ENCODE results near the gene PIK3R5. TPM values are rescaled to one million over a fixed set of nuclear protein-coding genes. Genes with fewer than 3 reads are reported as not detected.
A peak's percentile ranks its signal among the peaks of the same experiment; 100 is the strongest.

The PIK3R5 gene
- total RNA-seq, 6 donors from 2014 or later: 22.3 to 175 (median 49.8) TPM

DNA sequence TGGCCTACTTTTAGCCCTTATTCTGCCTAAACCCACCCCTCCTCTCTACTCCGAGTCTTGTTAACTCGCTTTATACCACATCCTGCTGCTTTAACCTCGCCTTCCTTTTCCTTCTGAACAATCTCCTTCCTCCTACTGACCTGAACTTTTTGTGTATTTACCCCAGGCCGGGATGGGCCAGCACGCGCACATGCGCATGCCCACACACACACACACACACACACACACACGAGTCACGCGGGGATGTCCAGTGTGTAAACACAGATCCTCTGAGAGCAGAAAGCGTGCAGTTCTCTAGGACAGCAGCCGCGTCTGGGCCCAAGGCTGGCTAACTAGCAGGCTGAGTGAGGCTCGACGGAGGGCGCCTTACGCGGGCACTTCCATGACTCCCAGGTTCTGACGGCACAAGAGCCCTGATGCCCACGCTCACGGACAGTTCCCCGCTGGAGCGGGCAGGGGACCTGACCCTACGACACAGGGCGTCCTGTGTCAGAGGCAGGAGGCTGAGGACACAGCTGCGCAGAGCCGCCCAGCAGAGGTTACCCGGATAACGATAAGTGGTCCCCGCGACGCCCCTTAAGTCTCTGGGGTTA lies 610 bp downstream of the PIK3R5 start:
- peak overlapping the region; percentile 81 to 97 (median 88) for H3K27ac ChIP-seq
- H3K4me3 ChIP-seq: peak overlapping the region; percentile 18 to 64 (median 58)
- ATAC-seq (ENCODE audit: low FRiP score in 2 of 2) (peak; percentile 53 to 67), DNase-seq (no peak)
- no peaks in the 10 kb centered on the region for H3K9me3 ChIP-seq
- H3K4me1 ChIP-seq: peaks cover 0 to 17% (median 7%) of the 10 kb centered on the region in 4 donors
- peaks cover 0 to 17% (median 8%) of the 10 kb centered on the region in 4 donors for H3K27me3 ChIP-seq
- H3K36me3 ChIP-seq: no peaks in the 10 kb centered on the region
- TF ChIP-seq POLR2AphosphoS5 (IDR thresholded peaks at IDR 0.05): no peak
- no peak for TF ChIP-seq POLR2A (IDR thresholded peaks at IDR 0.05)
- TF ChIP-seq, protein P1, sequence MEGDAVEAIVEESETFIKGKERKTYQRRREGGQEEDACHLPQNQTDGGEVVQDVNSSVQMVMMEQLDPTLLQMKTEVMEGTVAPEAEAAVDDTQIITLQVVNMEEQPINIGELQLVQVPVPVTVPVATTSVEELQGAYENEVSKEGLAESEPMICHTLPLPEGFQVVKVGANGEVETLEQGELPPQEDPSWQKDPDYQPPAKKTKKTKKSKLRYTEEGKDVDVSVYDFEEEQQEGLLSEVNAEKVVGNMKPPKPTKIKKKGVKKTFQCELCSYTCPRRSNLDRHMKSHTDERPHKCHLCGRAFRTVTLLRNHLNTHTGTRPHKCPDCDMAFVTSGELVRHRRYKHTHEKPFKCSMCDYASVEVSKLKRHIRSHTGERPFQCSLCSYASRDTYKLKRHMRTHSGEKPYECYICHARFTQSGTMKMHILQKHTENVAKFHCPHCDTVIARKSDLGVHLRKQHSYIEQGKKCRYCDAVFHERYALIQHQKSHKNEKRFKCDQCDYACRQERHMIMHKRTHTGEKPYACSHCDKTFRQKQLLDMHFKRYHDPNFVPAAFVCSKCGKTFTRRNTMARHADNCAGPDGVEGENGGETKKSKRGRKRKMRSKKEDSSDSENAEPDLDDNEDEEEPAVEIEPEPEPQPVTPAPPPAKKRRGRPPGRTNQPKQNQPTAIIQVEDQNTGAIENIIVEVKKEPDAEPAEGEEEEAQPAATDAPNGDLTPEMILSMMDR (IDR thresholded peaks at IDR 0.05): no peak
- no peak for TF ChIP-seq EP300 (IDR thresholded peaks at IDR 0.05)
- WGBS, 2 donors: 13 to 22% methylated on average over 8 to 26 of the region's 32 CpGs

GRCh38 chr17:8963647-8964258 lies 1.8 kb downstream of the PIK3R5 start:
- no peak for ATAC-seq (ENCODE audit: low FRiP score in 2 of 2)
- Histone ChIP-seq H3K27ac (peak overlapping the region in 2 of 4 donors; percentile 93 to 97), H3K4me3 (peak overlapping the region in 3 of 4 donors; percentile 53 to 64 (median 62)), H3K9me3 (no peaks in the 10 kb centered on the region), H3K27me3 (peaks cover 0 to 17% (median 8%) of the 10 kb centered on the region in 4 donors), H3K36me3 (no peaks in the 10 kb centered on the region), H3K4me1 (peaks cover 0 to 20% (median 7%) of the 10 kb centered on the region in 4 donors)
- 66 to 79% methylated on average over 13 of the region's 13 CpGs for WGBS, 2 donors
- no peak for DNase-seq
- TF ChIP-seq POLR2A (IDR thresholded peaks at IDR 0.05) (peak in 1 of 4 donors; percentile 15), EP300 (IDR thresholded peaks at IDR 0.05) (no peak)

GRCh38 chr17:8963014-8963413 lies 2.5 kb downstream of the PIK3R5 start:
- TF ChIP-seq, protein P1 (IDR thresholded peaks at IDR 0.05): no peak
- peaks cover 0 to 20% (median 7%) of the 10 kb centered on the region in 4 donors for H3K4me1 ChIP-seq
- H3K9me3 ChIP-seq: no peaks in the 10 kb centered on the region
- H3K27me3 ChIP-seq: peaks cover 0 to 17% (median 8%) of the 10 kb centered on the region in 4 donors
- 86 to 89% methylated on average over 3 of the region's 3 CpGs for WGBS, 2 donors
- no peaks in the 10 kb centered on the region for H3K36me3 ChIP-seq
- peak overlapping the region in 2 of 4 donors; percentile 53 to 64 for H3K4me3 ChIP-seq
- peak overlapping the region in 2 of 4 donors; percentile 93 to 97 for H3K27ac ChIP-seq
- ATAC-seq (ENCODE audit: low FRiP score in 2 of 2) (no peak), DNase-seq (no peak)

- Histone ChIP-seq H3K4me3 (peak overlapping the region in 1 of 4 donors; percentile 1), H3K27me3 (peaks cover 0 to 17% (median 8%) of the 10 kb centered on the region in 4 donors), H3K36me3 (no peaks in the 10 kb centered on the region), H3K9me3 (no peaks in the 10 kb centered on the region), H3K27ac (no peak overlapping the region), H3K4me1 (peaks cover 0 to 25% (median 7%) of the 10 kb centered on the region in 4 donors)
- WGBS, 2 donors: 83 to 87% methylated on average over 5 of the region's 5 CpGs
- ATAC-seq (ENCODE audit: low FRiP score in 2 of 2) (no peak), DNase-seq (no peak)
- no peak for TF ChIP-seq POLR2AphosphoS5 (IDR thresholded peaks at IDR 0.05)
- no peak for TF ChIP-seq POLR2A (IDR thresholded peaks at IDR 0.05)
- TF ChIP-seq EP300 (IDR thresholded peaks at IDR 0.05): no peak
- TF ChIP-seq, protein P1 (IDR thresholded peaks at IDR 0.05): no peak
Measured at GRCh38 chr17:8961829-8962228, 3.7 kb downstream of the PIK3R5 start.

GRCh38 chr17:8960325-8961140 lies 5.0 kb downstream of the PIK3R5 start:
- ATAC-seq (ENCODE audit: low FRiP score in 2 of 2) (no peak), DNase-seq (no peak)
- TF ChIP-seq, protein P1 (IDR thresholded peaks at IDR 0.05): no peak
- TF ChIP-seq POLR2A (IDR thresholded peaks at IDR 0.05) (no peak), EP300 (IDR thresholded peaks at IDR 0.05) (no peak), POLR2AphosphoS5 (IDR thresholded peaks at IDR 0.05) (no peak)
- no peaks in the 10 kb centered on the region for H3K36me3 ChIP-seq
- H3K4me3 ChIP-seq: no peak overlapping the region
- H3K27me3 ChIP-seq: peaks cover 0 to 7% (median 5%) of the 10 kb centered on the region in 4 donors
- no peaks in the 10 kb centered on the region for H3K9me3 ChIP-seq
- 80 to 82% methylated on average over 8 to 10 of the region's 10 CpGs for WGBS, 2 donors
- peak overlapping the region in 1 of 4 donors; percentile 39 for H3K27ac ChIP-seq
- peaks cover 0 to 23% (median 13%) of the 10 kb centered on the region in 4 donors for H3K4me1 ChIP-seq
